ENCODE measurements around the gene CTDSPL2. TPM values are rescaled to one million over a fixed set of nuclear protein-coding genes. Genes with fewer than 3 reads are reported as not detected.
A peak's percentile ranks its signal among the peaks of the same experiment; 100 is the strongest.
"Not testable (repeated sequence)": the region's sequence is repeated elsewhere in the genome, so short reads cannot be mapped to it uniquely, and the experiment has no call there.

The CTDSPL2 gene
- total RNA-seq, 4 donors from 2014 or later, result 39.4 to 52.8 (median 43.2) TPM

GRCh38 chr15:44541282-44541958 is 114.0 kb downstream of the CTDSPL2 start:
- ATAC-seq (ENCODE audit: low FRiP score), result no peak
- DNase-seq (ENCODE audit: low spot score), result no peak
- TF ChIP-seq, protein P1, sequence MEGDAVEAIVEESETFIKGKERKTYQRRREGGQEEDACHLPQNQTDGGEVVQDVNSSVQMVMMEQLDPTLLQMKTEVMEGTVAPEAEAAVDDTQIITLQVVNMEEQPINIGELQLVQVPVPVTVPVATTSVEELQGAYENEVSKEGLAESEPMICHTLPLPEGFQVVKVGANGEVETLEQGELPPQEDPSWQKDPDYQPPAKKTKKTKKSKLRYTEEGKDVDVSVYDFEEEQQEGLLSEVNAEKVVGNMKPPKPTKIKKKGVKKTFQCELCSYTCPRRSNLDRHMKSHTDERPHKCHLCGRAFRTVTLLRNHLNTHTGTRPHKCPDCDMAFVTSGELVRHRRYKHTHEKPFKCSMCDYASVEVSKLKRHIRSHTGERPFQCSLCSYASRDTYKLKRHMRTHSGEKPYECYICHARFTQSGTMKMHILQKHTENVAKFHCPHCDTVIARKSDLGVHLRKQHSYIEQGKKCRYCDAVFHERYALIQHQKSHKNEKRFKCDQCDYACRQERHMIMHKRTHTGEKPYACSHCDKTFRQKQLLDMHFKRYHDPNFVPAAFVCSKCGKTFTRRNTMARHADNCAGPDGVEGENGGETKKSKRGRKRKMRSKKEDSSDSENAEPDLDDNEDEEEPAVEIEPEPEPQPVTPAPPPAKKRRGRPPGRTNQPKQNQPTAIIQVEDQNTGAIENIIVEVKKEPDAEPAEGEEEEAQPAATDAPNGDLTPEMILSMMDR (IDR thresholded peaks at IDR 0.05), result no peak

GRCh38 chr15:44542596-44542995 is 115.2 kb downstream of the CTDSPL2 start:
- TF ChIP-seq, protein P1 (IDR thresholded peaks at IDR 0.05), result no peak

GRCh38 chr15:44544745-44545144 is 117.3 kb downstream of the CTDSPL2 start:
- ATAC-seq (ENCODE audit: low FRiP score); DNase-seq (ENCODE audit: low spot score): not testable (repeated sequence)

More at GRCh38 chr15:44542596-44542995, 115.2 kb downstream of the CTDSPL2 start:
- DNase-seq (ENCODE audit: low spot score) (no peak), ATAC-seq (ENCODE audit: low FRiP score) (no peak)

DNA sequence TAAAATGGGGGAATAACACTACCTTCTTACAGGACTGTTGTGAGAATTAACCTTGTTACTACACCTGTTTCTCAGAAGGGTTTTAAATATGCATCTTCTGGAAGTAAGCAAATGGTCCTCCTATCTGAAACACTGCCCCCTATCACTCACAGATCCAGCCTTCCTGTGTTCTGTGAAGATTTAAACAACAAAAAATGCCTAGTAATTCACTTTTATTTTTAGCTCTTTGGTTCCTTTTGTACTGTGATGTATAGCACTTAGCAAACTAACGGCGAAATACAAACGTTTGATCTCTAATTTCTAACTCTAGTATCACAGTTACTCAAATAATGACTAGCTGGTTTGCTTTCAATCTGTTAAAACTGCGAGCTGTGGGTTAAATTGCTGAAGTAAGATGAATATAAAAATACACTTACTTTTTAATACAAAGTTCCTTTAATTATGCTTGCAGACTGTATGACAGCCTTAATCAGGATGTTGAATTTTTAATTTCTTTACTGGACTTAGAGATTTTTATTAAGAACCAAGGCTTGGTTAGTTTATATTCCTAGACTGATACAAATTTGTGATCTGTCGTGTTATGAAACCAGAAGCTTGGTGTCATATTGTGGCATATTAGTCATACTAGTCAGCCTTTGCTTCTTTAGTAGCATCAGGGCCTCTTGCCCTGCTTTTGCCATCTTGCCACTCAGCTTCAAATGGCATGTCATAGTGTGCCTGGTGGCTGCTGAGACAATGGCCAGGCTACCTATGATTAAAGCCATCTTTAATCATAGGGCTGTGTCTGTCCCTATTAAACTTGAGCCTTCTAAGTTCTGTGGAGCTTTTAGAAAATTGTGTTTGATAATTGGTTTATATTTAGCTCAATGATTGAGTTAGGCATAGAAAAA is 118.7 kb downstream of the CTDSPL2 start:
- TF ChIP-seq, protein P1 (IDR thresholded peaks at IDR 0.05), result no peak
- ATAC-seq (ENCODE audit: low FRiP score), result peak; percentile 33
- DNase-seq (ENCODE audit: low spot score), result no peak

- not testable (repeated sequence) for ATAC-seq (ENCODE audit: low FRiP score); DNase-seq (ENCODE audit: low spot score)
These were observed 121.7 kb downstream of the CTDSPL2 start for GRCh38 chr15:44549152-44549551.

- no peak for ATAC-seq (ENCODE audit: low FRiP score)
- TF ChIP-seq, protein P1 (IDR thresholded peaks at IDR 0.05), result no peak
- no peak for DNase-seq (ENCODE audit: low spot score)
These were observed 122.8 kb downstream of the CTDSPL2 start for GRCh38 chr15:44550256-44550655.

- no peak for ATAC-seq (ENCODE audit: low FRiP score)
- TF ChIP-seq, protein P1 (IDR thresholded peaks at IDR 0.05), result no peak
- no peak for DNase-seq (ENCODE audit: low spot score)
These were observed 123.3 kb downstream of the CTDSPL2 start for GRCh38 chr15:44550734-44551133.
